ENCODE data around the gene RGS5. TPM values are rescaled to one million over a fixed set of nuclear protein-coding genes. Genes with fewer than 3 reads are reported as not detected.

Gene RGS5
- polyA plus RNA-seq, 1 of the 3 experiments (the other 2 are of a cell fraction), result 260 TPM

DNA sequence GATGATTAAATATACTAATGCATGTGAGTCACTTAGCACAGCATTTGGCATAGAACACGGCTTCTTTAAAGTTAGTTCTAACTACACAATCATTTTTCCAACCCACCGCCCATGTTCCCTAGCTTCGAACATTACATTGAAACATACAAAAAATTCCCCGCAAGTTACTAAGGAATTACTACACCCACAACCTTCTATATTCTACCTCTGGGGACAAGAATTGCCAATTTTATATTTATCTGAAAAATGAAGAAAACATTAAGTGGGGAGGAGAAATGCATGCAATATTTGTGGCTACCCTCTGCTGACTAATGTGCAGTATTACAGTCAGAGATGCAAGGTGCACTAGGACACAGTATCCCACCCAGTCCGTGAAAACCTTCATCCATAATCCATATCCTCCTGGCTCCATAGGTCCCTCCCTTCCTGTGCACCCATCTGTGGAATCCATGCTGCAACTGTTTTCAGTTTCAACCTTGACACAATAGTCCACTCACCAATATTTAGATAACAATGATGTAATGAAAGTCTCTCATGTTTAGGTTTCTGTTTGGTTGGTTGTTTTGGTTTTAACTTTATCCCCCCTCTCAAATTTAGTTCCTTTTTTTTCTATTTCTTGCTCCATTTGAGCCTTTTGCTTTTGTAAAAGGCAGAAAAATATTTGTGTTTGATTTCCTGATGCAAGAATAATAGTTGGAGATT is 31.6 kb downstream of the RGS5 start:
- DNase-seq, result no peak
- CTCF ChIA-PET, result interaction anchor here (0.6 to 2.3 kb wide), 4 partner anchors 8 to 318 kb away, joined by 3 to 5 read pairs (median 3); no protein-coding TSS in a partner anchor
- Histone ChIP-seq H3K27me3 (ENCODE audit: insufficient read depth) (no peaks in the 10 kb centered on the region), H3K9me2 (no peaks in the 10 kb centered on the region), H3K9ac (peak overlapping the region; percentile 70), H3K79me2 (ENCODE audit: insufficient read depth) (peaks cover 40% of the 10 kb centered on the region), H3K36me3 (replicated peaks in 1 of 2; ENCODE audit: control insufficient read depth in 1 of 2, insufficient read depth in 2 of 2, low read length in 1 of 2) (peaks cover 2 to 31% of the 10 kb centered on the region in 2 experiments), H3K4me3 (ENCODE audit: low read depth in 2 of 2, low read length in 1 of 2) (peak overlapping the region in 1 of 2 experiments; percentile 6; a peak in 2 of 4 replicates), H3F3A (replicated peaks; ENCODE audit: insufficient read depth) (peaks cover 58% of the 10 kb centered on the region), H3K27ac (ENCODE audit: low read depth in 2 of 2, low read length in 1 of 2) (peak overlapping the region; percentile 95 to 99), H3K4me1 (ENCODE audit: control insufficient read depth in 1 of 2, insufficient read depth in 2 of 2, low read depth in 1 of 2, low read length in 1 of 2) (peaks cover 69 to 81% of the 10 kb centered on the region in 2 experiments), H3K9me3 (no peaks in the 10 kb centered on the region), H4K20me1 (ENCODE audit: insufficient read depth) (no peaks in the 10 kb centered on the region), H3K4me2 (peak overlapping the region; percentile 53), H2AFZ (ENCODE audit: low read depth) (0 out of 2 replicates have a peak overlapping the region, but pooled peaks have one; percentile 1)
- peak; percentile 56 for TF ChIP-seq SMC3 (IDR thresholded peaks at IDR 0.05; ENCODE audit: low read depth, low read length)
- TF ChIP-seq, protein P1, sequence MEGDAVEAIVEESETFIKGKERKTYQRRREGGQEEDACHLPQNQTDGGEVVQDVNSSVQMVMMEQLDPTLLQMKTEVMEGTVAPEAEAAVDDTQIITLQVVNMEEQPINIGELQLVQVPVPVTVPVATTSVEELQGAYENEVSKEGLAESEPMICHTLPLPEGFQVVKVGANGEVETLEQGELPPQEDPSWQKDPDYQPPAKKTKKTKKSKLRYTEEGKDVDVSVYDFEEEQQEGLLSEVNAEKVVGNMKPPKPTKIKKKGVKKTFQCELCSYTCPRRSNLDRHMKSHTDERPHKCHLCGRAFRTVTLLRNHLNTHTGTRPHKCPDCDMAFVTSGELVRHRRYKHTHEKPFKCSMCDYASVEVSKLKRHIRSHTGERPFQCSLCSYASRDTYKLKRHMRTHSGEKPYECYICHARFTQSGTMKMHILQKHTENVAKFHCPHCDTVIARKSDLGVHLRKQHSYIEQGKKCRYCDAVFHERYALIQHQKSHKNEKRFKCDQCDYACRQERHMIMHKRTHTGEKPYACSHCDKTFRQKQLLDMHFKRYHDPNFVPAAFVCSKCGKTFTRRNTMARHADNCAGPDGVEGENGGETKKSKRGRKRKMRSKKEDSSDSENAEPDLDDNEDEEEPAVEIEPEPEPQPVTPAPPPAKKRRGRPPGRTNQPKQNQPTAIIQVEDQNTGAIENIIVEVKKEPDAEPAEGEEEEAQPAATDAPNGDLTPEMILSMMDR (IDR thresholded peaks at IDR 0.05), result peak; percentile 68
- no peak for TF ChIP-seq FOXJ3 (CRISPR knock-in tag; IDR thresholded peaks at IDR 0.05)
- TF ChIP-seq MXI1 (IDR thresholded peaks at IDR 0.05; ENCODE audit: low read depth, low read length), result no peak
- TF ChIP-seq, protein P2, sequence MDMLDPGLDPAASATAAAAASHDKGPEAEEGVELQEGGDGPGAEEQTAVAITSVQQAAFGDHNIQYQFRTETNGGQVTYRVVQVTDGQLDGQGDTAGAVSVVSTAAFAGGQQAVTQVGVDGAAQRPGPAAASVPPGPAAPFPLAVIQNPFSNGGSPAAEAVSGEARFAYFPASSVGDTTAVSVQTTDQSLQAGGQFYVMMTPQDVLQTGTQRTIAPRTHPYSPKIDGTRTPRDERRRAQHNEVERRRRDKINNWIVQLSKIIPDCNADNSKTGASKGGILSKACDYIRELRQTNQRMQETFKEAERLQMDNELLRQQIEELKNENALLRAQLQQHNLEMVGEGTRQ (IDR thresholded peaks at IDR 0.05; ENCODE audit: borderline replicate concordance, low read depth, low read length), result no peak
- no peak for TF ChIP-seq NRF1 (IDR thresholded peaks at IDR 0.05; ENCODE audit: low read depth, low read length)
- TF ChIP-seq TAF1 (IDR thresholded peaks at IDR 0.05; ENCODE audit: borderline replicate concordance, low read depth, low read length), result no peak; the same call in 1 of the 2 replicates
- TF ChIP-seq, protein P3, sequence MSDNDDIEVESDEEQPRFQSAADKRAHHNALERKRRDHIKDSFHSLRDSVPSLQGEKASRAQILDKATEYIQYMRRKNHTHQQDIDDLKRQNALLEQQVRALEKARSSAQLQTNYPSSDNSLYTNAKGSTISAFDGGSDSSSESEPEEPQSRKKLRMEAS (IDR thresholded peaks at IDR 0.05; ENCODE audit: low read depth), result peak; percentile 10; the same call in 1 of the 2 replicates
- TF ChIP-seq CHD2 (IDR thresholded peaks at IDR 0.05; ENCODE audit: low read length, partially characterized antibody), result no peak
- TF ChIP-seq NFIC (IDR thresholded peaks at IDR 0.05; ENCODE audit: borderline replicate concordance), result 0 out of 2 replicates have a peak, but pooled peaks have one; percentile 8
- peak; percentile 57 for TF ChIP-seq RAD21 (IDR thresholded peaks at IDR 0.05; ENCODE audit: low read length)
- TF ChIP-seq, protein P4, sequence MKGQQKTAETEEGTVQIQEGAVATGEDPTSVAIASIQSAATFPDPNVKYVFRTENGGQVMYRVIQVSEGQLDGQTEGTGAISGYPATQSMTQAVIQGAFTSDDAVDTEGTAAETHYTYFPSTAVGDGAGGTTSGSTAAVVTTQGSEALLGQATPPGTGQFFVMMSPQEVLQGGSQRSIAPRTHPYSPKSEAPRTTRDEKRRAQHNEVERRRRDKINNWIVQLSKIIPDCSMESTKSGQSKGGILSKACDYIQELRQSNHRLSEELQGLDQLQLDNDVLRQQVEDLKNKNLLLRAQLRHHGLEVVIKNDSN (IDR thresholded peaks at IDR 0.05; ENCODE audit: borderline replicate concordance, low read depth), result no peak
- TF ChIP-seq GATA2 (CRISPR knock-in tag; IDR thresholded peaks at IDR 0.05), result no peak
- WGBS (ENCODE audit: low lambda C conversion rate), result 38% methylated on average over 5 of the region's 5 CpGs
- POLR2A ChIA-PET, result interaction anchor here (0.7 to 1.0 kb wide), 2 partner anchors 16 to 253 kb away, joined by 3 read pairs; no protein-coding TSS in a partner anchor

Measured in SK-N-SH (cell line).